22Rv1 (cell line): ENCODE data around the gene MAGI2.
A peak's percentile ranks its signal among the peaks of the same experiment; 100 is the strongest.

Source experiments
- H3K27ac ChIP-seq: fragments of 450-650 bp; 2 replicates; pipeline ENCODE4 v1.5.1; 2017
- ZFX ChIP-seq: fragments of 450-650 bp; IDR thresholded peaks from 2 replicates; pipeline ENCODE4 v1.6.1; 2017; ENCODE audit warnings: antibody characterized with exemption, borderline replicate concordance
- TF ChIP-seq, protein P1 (sequence below): fragments of 450-650 bp; IDR thresholded peaks from 2 replicates; pipeline ENCODE4 v1.5.1; 2017; ENCODE audit warnings: mild to moderate bottlenecking

Gene MAGI2

DNA sequence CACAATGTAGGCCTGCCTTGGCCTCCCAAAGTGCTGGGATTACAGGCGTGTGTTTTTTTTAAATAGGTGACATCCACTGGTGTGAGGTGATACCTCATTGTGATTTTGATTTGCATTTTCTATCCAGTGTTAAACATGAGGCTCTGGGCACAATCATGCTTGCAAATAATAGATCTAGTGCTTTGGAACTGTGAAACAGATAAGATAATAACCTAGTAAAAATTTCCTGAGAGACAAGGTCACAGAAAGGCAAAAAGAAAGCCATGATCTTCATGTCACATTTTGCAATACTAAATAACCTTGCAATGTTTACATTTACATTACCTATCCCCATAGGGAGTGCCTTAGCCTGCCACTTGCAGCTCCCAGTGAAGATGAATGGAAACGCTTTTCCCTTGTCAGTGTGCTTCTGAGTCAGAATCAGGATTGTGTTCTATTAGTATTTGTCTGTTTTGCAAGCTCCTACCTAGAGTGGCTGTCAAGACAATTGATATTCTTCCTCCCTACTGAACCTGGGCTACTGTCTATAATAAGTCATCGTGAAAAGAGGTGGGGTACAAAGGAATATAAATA, 1398.4 kb downstream of the MAGI2 start:
- no peak overlapping the region for H3K27ac ChIP-seq
- TF ChIP-seq, protein P1, sequence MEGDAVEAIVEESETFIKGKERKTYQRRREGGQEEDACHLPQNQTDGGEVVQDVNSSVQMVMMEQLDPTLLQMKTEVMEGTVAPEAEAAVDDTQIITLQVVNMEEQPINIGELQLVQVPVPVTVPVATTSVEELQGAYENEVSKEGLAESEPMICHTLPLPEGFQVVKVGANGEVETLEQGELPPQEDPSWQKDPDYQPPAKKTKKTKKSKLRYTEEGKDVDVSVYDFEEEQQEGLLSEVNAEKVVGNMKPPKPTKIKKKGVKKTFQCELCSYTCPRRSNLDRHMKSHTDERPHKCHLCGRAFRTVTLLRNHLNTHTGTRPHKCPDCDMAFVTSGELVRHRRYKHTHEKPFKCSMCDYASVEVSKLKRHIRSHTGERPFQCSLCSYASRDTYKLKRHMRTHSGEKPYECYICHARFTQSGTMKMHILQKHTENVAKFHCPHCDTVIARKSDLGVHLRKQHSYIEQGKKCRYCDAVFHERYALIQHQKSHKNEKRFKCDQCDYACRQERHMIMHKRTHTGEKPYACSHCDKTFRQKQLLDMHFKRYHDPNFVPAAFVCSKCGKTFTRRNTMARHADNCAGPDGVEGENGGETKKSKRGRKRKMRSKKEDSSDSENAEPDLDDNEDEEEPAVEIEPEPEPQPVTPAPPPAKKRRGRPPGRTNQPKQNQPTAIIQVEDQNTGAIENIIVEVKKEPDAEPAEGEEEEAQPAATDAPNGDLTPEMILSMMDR, result no peak
- TF ChIP-seq ZFX, result no peak

DNA sequence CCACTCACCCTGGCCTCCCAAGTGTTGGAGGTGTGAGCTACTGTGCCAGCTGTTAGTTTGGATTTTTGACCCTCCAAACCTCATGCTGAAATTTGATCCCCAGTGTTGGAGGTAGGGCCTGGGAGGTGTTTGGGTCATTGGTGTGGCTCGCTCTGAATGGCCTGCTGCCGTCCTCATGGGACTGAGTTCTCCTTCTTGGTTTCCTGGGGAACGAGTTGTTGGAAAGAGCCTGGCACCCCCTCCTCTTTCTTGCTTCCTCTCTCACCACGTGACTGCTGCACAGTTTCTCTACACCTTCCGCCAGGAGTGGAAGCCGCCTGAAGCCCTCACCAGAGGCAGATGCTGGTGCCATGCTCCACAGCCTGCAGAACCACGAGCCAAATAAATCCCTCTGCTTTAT, 1401.4 kb downstream of the MAGI2 start:
- no peak for TF ChIP-seq ZFX
- TF ChIP-seq, protein P1, result no peak
- H3K27ac ChIP-seq, result no peak overlapping the region

DNA sequence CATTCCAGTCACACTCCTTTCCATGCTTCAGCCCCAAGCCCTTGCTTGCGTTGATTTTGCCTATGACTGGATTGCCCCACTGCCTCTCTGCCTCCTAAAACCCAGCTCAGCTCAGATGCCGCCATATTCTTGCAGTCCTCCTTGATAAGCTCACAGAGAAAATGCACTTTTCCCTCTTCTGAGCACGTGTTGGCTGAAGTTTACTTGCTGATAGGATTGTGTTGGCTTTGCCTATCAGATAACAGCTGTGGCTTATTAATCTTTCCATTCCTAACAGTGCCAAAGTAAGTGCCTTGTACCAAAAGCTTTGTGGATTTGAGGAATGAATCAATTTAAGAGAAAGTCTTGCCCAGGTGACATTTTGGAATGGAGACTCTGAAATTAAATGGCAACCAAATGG, 1405.7 kb downstream of the MAGI2 start:
- H3K27ac ChIP-seq, result no peak overlapping the region
- TF ChIP-seq, protein P1, result no peak
- no peak for TF ChIP-seq ZFX

DNA sequence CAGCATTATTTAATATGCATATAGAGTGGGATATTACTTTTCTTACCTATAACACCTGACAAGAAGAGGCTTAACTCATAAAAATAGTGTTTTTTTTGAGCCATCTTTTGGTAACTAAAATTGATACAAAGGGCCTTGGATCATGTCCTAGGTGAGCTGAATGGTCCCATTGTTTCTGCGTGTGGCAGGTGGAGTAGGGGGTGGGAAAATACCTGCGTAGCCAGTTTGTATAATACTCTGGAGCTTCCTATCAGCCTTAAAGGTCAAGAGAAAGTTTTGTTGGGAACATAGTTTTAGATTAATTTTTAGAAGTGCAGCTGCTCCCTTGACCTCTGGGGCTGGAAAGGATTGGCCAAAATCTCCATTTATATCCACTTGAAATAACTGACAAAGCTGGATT, 1410.3 kb downstream of the MAGI2 start:
- no peak overlapping the region for H3K27ac ChIP-seq
- TF ChIP-seq, protein P1, result no peak
- TF ChIP-seq ZFX, result no peak

DNA sequence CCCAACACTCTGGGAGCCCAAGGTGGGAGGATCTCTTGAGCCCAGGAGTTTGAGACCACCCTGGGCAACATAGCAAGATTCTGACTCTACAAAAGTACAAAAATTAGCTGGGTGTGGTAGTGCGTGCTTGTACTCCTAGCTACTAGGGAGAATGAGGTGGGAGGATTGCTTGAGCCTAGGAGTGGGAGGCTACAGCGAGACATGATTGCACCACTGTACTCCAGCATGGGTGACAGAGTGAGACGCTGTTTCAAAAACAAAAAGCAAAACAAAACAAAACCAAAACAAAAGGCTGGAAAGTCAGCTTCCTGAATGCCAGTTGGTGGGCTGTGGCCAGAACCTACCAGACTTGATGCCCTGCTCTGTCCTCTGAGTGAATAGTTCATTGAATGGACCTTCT, 1412.0 kb downstream of the MAGI2 start:
- no peak for TF ChIP-seq ZFX
- TF ChIP-seq, protein P1, result no peak
- no peak overlapping the region for H3K27ac ChIP-seq

DNA sequence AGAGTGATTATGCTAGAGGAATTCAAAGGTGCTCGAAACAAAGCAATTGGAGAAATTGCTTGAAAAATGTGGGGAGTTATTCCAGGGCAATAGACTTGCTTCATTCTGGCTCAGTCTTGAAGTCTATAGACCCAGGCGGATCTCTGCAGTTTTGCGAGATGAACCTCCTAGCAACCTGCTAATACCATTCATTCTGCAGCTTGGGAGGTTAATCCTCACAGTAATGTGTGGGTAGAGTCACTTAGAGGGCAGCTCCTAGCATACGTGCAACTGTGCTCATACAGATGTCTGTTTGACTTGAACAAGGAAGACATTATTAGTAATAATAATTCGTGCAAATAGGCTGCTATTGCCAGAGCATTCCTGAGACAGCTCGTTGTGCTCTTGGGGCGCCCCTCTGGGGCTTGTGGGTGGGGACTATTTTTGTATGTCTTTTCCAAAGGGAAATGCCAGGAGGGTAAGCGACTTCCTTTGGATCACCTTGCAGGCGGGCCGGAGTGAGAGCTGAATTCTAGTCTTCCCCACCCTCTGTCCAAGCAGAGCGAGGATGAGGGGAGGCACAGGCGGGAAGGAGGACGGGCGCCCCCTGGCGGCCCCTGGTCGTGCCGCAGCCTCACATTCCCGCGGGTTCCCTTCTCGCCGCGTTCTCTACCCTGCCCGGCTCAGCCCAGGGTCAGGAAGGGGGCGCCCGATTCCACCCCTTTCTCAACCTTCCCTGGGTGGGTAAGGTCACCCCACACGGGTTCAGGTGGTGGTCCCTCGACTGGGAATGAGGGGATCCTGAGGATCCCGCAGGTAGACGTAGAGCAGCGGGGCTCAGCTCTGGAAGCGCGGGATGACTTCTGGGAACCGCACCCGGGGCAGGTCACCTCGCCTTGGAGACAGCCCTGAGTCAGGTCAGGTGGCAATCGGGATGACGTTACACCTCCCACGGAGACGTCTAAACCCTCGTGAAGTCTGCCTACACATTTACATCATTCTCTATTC, 1413.4 kb downstream of the MAGI2 start:
- H3K27ac ChIP-seq, result no peak overlapping the region
- TF ChIP-seq, protein P1, result peak; percentile 99
- no peak for TF ChIP-seq ZFX
